ENCODE results near the gene DLX6. TPM values are rescaled to one million over a fixed set of nuclear protein-coding genes. Genes with fewer than 3 reads are reported as not detected.
A peak's percentile ranks its signal among the peaks of the same experiment; 100 is the strongest.

Gene DLX6
- polyA plus RNA-seq (2013, experiment 1 of 2; ENCODE audit: insufficient read length), result not detected
- not detected for polyA plus RNA-seq (2013, experiment 2 of 2; ENCODE audit: insufficient read length)

GRCh38 chr7:97005183-97006054 lies at the start of gene DLX6:
Gene DLX6 (plus strand): TSS chr7:97005553. CDS start chr7:97005978, 425 bp downstream.
- DNase-seq, result peak; percentile 32

GRCh38 chr7:96959135-96959534 lies 46.2 kb upstream of the DLX6 start:
- DNase-seq, result no peak

GRCh38 chr7:96962221-96962885 lies 43.0 kb upstream of the DLX6 start:
- DNase-seq, result peak; percentile 3

GRCh38 chr7:96968981-96969380 lies 36.4 kb upstream of the DLX6 start:
- no peak for DNase-seq

GRCh38 chr7:96970739-96971138 lies 34.6 kb upstream of the DLX6 start:
- DNase-seq, result no peak

- peak; percentile 81 for DNase-seq
Measured at GRCh38 chr7:96973986-96974385, 31.4 kb upstream of the DLX6 start.

- no peak for DNase-seq
Measured at GRCh38 chr7:96976106-96976505, 29.2 kb upstream of the DLX6 start.

- no peak for DNase-seq
Measured at GRCh38 chr7:96977445-96977844, 27.9 kb upstream of the DLX6 start.

- no peak for DNase-seq
Measured at GRCh38 chr7:96979551-96980276, 25.6 kb upstream of the DLX6 start.

GRCh38 chr7:96982586-96982985 lies 22.8 kb upstream of the DLX6 start:
- DNase-seq, result no peak

GRCh38 chr7:96985992-96986391 lies 19.4 kb upstream of the DLX6 start:
- DNase-seq, result no peak

GRCh38 chr7:96986901-96987300 lies 18.5 kb upstream of the DLX6 start:
- no peak for DNase-seq

GRCh38 chr7:96987719-96988118 lies 17.6 kb upstream of the DLX6 start:
- DNase-seq, result no peak

GRCh38 chr7:96989241-96989858 lies 16.0 kb upstream of the DLX6 start:
- DNase-seq, result no peak

GRCh38 chr7:96989859-96990317 lies 15.5 kb upstream of the DLX6 start:
- no peak for DNase-seq

- DNase-seq, result no peak
Measured at GRCh38 chr7:96991546-96992191, 13.7 kb upstream of the DLX6 start.

- DNase-seq, result no peak
Measured at GRCh38 chr7:96992192-96993005, 13.0 kb upstream of the DLX6 start.

- no peak for DNase-seq
Measured at GRCh38 chr7:96993094-96993865, 12.1 kb upstream of the DLX6 start.

GRCh38 chr7:96993980-96994379 lies 11.4 kb upstream of the DLX6 start:
- DNase-seq, result no peak

GRCh38 chr7:96995406-96996110 lies 9.8 kb upstream of the DLX6 start:
- no peak for DNase-seq
